Endothelial cell of umbilical vein (primary cell): ENCODE results near the gene CRYZL1. TPM values are rescaled to one million over a fixed set of nuclear protein-coding genes. Genes with fewer than 3 reads are reported as not detected.
A peak's percentile ranks its signal among the peaks of the same experiment; 100 is the strongest.

Experiments used
- BruUV-seq: library from RNA; stranded (reverse); fragments of 400-500 nt; replicated peaks from 2 replicates; lab custom pipeline; 2021; lab: Mats Ljungman, UMichigan
- CTCF ChIA-PET: fragments of 300-600, 350-600 bp; sonication (Branson Sonifier 250); formaldehyde crosslinking; loops from one replicate; lab custom pipeline; 2021; ENCODE audit warnings: antibody characterized with exemption, inconsistent platforms; lab: Charles Lee
- POLR2A ChIA-PET: fragments of 300-600, 350-600 bp; sonication (Branson Sonifier 250); formaldehyde crosslinking; loops from one replicate; lab custom pipeline; 2021; ENCODE audit warnings: antibody characterized with exemption, inconsistent platforms; lab: Charles Lee
- DNase-seq: peaks from one replicate; pipeline ENCODE4 v3.0.0-alpha.2; 2011; ENCODE audit warnings: low read depth, low spot score
- FAIRE-seq: peaks from 2 replicates; lab custom pipeline; 2011; peaks lifted over from hg19 to GRCh38; lab: Jason Lieb, UNC
- H2AFZ ChIP-seq: 2 replicates; pipeline ENCODE4 v1.6.0; 2012; ENCODE audit warnings: low read depth, low read length, control low read depth, inconsistent platforms
- H3K27ac ChIP-seq: 2 replicates; pipeline ENCODE4 v1.5.1; 2011; ENCODE audit warnings: low read depth, mild to moderate bottlenecking, control low read depth, low read length, moderate library complexity; ENCODE audit not compliant: insufficient read depth
- H3K27me3 ChIP-seq, 2 experiments: 2 replicates each; pipeline versions ENCODE4 v1.6.0 to v1.6.1; 2011; ENCODE audit warnings: low read length in 2 of 2, mixed read lengths in 1 of 2; ENCODE audit not compliant: control insufficient read depth in 2 of 2, insufficient read depth in 2 of 2
- H3K36me3 ChIP-seq, 2 experiments: 2 replicates in 1 of 2; 3 replicates in 1 of 2; pipeline ENCODE4 v1.5.1; 2011; ENCODE audit warnings: low read length in 2 of 2, mild to moderate bottlenecking in 1 of 2, moderate library complexity in 1 of 2; ENCODE audit not compliant: control insufficient read depth in 2 of 2, insufficient read depth in 2 of 2; ENCODE audit errors: extremely low read depth in 1 of 2
- H3K4me1 ChIP-seq: 3 replicates; pipeline ENCODE4 v1.5.1; 2011; ENCODE audit warnings: mild to moderate bottlenecking, low read length; ENCODE audit not compliant: control insufficient read depth, insufficient read depth; ENCODE audit errors: extremely low read depth
- H3K4me2 ChIP-seq: 2 replicates; pipeline ENCODE4 v1.6.1; 2011; ENCODE audit warnings: low read length, control low read depth, mixed read lengths; ENCODE audit not compliant: insufficient read depth
- H3K4me3 ChIP-seq, 3 experiments: fragments of 200-600 bp in 1 of 3; sonication (generic), shearing (Covaris generic) in 1 of 3; replicated peaks in 1 of 3; 2 replicates each; pipeline ENCODE4 v1.5.1; 2011 to 2016; ENCODE audit warnings: control low read depth in 3 of 3, low read length in 3 of 3, mild to moderate bottlenecking in 2 of 3, inconsistent platforms in 1 of 3, low read depth in 1 of 3, moderate library complexity in 1 of 3; ENCODE audit not compliant: insufficient read depth in 1 of 3
- H3K79me2 ChIP-seq: 2 replicates; pipeline ENCODE4 v1.6.0; 2012; ENCODE audit warnings: low read length, inconsistent platforms; ENCODE audit not compliant: control insufficient read depth, insufficient read depth
- H3K9ac ChIP-seq: replicated peaks from 2 replicates; pipeline ENCODE3; 2011; ENCODE audit warnings: low read length, control low read depth; ENCODE audit not compliant: insufficient read depth; ENCODE audit errors: extremely low read depth
- H3K9me1 ChIP-seq: replicated peaks from 3 replicates; pipeline ENCODE4 v1.6.0; 2011; ENCODE audit warnings: mild to moderate bottlenecking, low read length; ENCODE audit not compliant: control insufficient read depth, insufficient read depth; ENCODE audit errors: extremely low read depth
- H3K9me3 ChIP-seq: replicated peaks from 2 replicates; pipeline ENCODE4 v1.5.1; 2012; ENCODE audit warnings: low read length, inconsistent platforms; ENCODE audit not compliant: control insufficient read depth, insufficient read depth
- H4K20me1 ChIP-seq: replicated peaks from 2 replicates; pipeline ENCODE3; 2011; ENCODE audit warnings: mild to moderate bottlenecking, low read length; ENCODE audit not compliant: control insufficient read depth, insufficient read depth; ENCODE audit errors: extremely low read depth
- EZH2 ChIP-seq: IDR thresholded peaks from 2 replicates; pipeline ENCODE4 v1.6.1; 2012; ENCODE audit warnings: borderline replicate concordance, low read depth, mild to moderate bottlenecking, moderate library complexity, low read length, inconsistent platforms; ENCODE audit not compliant: severe bottlenecking
- FOS ChIP-seq: IDR thresholded peaks from 2 replicates; pipeline ENCODE4 v1.6.1; 2011; ENCODE audit warnings: mild to moderate bottlenecking, low read length, moderate library complexity, borderline replicate concordance; ENCODE audit not compliant: insufficient read depth
- GATA2 ChIP-seq: IDR thresholded peaks from 2 replicates; pipeline ENCODE4 v1.7.0; 2011; ENCODE audit warnings: low read depth, mild to moderate bottlenecking, moderate library complexity, mixed read lengths, low read length; ENCODE audit not compliant: insufficient read length, insufficient read depth
- JUN ChIP-seq: IDR thresholded peaks from 2 replicates; pipeline ENCODE4 v1.6.1; 2011; ENCODE audit warnings: borderline replicate concordance, low read depth; ENCODE audit not compliant: insufficient read length, insufficient read depth
- POLR2A ChIP-seq: IDR thresholded peaks from 2 replicates; pipeline ENCODE4 v1.6.1; 2012; ENCODE audit warnings: low read depth, mild to moderate bottlenecking, control low read depth, low read length
- POLR2AphosphoS5 ChIP-seq: IDR thresholded peaks from 2 replicates; pipeline ENCODE4 v1.6.1; 2012; ENCODE audit warnings: low read depth, mild to moderate bottlenecking, control low read depth, low read length, moderate library complexity; ENCODE audit not compliant: insufficient read depth
- dilution Hi-C: fragments of 300-500 bp; cut with MboI; formaldehyde crosslinking; loops from one replicate; pipeline ENCODE4 v1.15.0; 2019; ENCODE audit warnings: low sequenced_read_pairs; ENCODE audit not compliant: extremely low pct_ligation_motif_present
- intact Hi-C: fragments of 100-400 bp; cut with micrococcal nuclease; formaldehyde crosslinking; loops from one replicate; pipeline ENCODE4 v1.10.0; 2022
- polyA plus RNA-seq, 4 experiments: library from polyadenylated mRNA; depleted of rRNA in 3 of 4; stranded (reverse) in 3 of 4; unstranded in 1 of 4; fragments of >200 nt; gene quantifications; 2 replicates each; pipeline versions ENCODE4 v1.2.1 to v1.2.3, GENCODE V29; 2011 to 2012; ENCODE audit warnings: missing spikeins in 1 of 4
- total RNA-seq: library from RNA; stranded (reverse); gene quantifications from 2 replicates; pipeline ENCODE4 v1.2.3, GENCODE V29; 2021
- TF ChIP-seq, protein P1 (sequence below): IDR thresholded peaks from 2 replicates; pipeline ENCODE4 v1.6.1; 2011; ENCODE audit not compliant: insufficient read depth, insufficient read length

The CRYZL1 gene
- total and polyA plus RNA-seq, 2 donors (not counting 3 experiments of a cell fraction or from before 2014, with no cell fraction given), result 26.4 to 42.1 TPM

DNA sequence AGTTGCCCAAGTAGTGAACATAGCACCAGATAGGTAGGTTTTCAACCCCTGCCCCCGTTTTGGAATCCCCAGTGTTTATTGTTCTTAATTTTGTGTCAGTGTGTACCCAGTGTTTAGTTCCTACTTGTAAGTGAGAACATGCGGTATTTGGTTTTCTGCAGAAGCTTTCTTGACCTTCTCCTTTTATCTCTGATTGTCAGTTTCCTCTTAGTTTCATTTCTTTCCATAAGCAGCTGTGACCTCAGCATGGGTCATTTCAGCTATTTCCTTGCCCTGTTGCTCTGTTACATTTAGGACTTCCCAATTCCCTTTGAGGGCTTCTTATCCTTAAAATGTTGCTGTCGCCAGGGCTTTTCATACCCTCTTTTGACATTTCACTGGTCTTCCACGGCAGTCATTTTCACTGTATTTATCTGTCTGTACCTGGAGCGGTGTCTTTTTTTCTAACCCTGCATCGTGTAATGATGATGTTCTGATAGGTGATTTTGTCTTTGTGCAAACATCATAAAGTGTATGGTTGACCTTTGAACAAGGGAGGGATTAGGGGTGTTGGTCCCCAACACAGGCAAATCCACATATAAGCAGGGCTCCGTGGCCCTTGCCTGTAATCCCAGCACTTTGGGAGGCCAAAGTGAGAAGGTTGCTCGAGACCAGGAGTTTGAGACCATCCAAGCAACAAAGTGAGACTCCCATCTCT, 15.7 kb upstream of the CRYZL1 start:
- Histone ChIP-seq H3K36me3 (no peaks in the 10 kb centered on the region), H3K9me1 (no peaks in the 10 kb centered on the region), H3K27ac (peak overlapping the region; percentile 81), H4K20me1 (no peaks in the 10 kb centered on the region), H3K9ac (peak overlapping the region; percentile 51), H3K9me3 (no peaks in the 10 kb centered on the region), H3K4me1 (peaks cover 57% of the 10 kb centered on the region), H3K79me2 (peaks cover 76% of the 10 kb centered on the region), H3K4me2 (peak overlapping the region; percentile 89), H3K4me3 (no peak overlapping the region), H3K27me3 (no peaks in the 10 kb centered on the region), H2AFZ (no peak overlapping the region)
- DNase-seq (peak; percentile 91), FAIRE-seq (peak; percentile 83)
- ChIA-PET CTCF (interaction anchor here (1.0 to 1.1 kb wide), 3 partner anchors 12 to 106 kb away, joined by 3 to 4 read pairs (median 3); no protein-coding TSS in a partner anchor), POLR2A (no interaction called here)
- intact Hi-C loops, result loop anchor here (1.0 to 5.0 kb wide), 4 partner anchors 14 to 112 kb away; no protein-coding TSS in a partner anchor
- dilution Hi-C loops, result no loop called here
- TF ChIP-seq EZH2 (no peak), JUN (peak; percentile 76), GATA2 (peak; percentile 94), POLR2A (peak; percentile 70), FOS (peak; percentile 59), POLR2AphosphoS5 (peak; percentile 83)
- TF ChIP-seq, protein P1, sequence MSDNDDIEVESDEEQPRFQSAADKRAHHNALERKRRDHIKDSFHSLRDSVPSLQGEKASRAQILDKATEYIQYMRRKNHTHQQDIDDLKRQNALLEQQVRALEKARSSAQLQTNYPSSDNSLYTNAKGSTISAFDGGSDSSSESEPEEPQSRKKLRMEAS, result no peak
- no TSS peak for BruUV-seq
